Vagina (tissue), 2 donors: Measurements from ENCODE around the gene TOMM20.

Source experiments
- POLR2A ChIP-seq, 2 donors: fragments of 450-650 bp; IDR thresholded peaks; one replicate each; pipeline ENCODE4 v1.6.1; 2017; ENCODE audit warnings: antibody characterized with exemption in 2 of 2, mild to moderate bottlenecking in 2 of 2, moderate library complexity in 2 of 2
- POLR2AphosphoS5 ChIP-seq, 2 donors: sonication (generic); formaldehyde crosslinking; IDR thresholded peaks; one replicate each; pipeline ENCODE4 v1.9.0; 2017; ENCODE audit warnings: antibody characterized with exemption in 2 of 2, mild to moderate bottlenecking in 2 of 2, low read depth in 1 of 2; ENCODE audit not compliant: insufficient read depth in 1 of 2
- TF ChIP-seq, protein P1 (sequence below), 3 experiments: fragments of 450-650 bp in 2 of 3; fragments of 200-600 bp in 1 of 3; sonication (generic) in 1 of 3; IDR thresholded peaks; one replicate each; pipeline ENCODE4 v1.5.1; 2017 to 2019; ENCODE audit warnings: antibody characterized with exemption in 3 of 3, mild to moderate bottlenecking in 2 of 3, moderate library complexity in 2 of 3

GRCh38 chr1:235129774-235130570, 1.3 kb upstream of the TOMM20 start:
- TF ChIP-seq, protein P1, sequence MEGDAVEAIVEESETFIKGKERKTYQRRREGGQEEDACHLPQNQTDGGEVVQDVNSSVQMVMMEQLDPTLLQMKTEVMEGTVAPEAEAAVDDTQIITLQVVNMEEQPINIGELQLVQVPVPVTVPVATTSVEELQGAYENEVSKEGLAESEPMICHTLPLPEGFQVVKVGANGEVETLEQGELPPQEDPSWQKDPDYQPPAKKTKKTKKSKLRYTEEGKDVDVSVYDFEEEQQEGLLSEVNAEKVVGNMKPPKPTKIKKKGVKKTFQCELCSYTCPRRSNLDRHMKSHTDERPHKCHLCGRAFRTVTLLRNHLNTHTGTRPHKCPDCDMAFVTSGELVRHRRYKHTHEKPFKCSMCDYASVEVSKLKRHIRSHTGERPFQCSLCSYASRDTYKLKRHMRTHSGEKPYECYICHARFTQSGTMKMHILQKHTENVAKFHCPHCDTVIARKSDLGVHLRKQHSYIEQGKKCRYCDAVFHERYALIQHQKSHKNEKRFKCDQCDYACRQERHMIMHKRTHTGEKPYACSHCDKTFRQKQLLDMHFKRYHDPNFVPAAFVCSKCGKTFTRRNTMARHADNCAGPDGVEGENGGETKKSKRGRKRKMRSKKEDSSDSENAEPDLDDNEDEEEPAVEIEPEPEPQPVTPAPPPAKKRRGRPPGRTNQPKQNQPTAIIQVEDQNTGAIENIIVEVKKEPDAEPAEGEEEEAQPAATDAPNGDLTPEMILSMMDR (IDR thresholded peaks at IDR 0.05), result no peak
- TF ChIP-seq POLR2AphosphoS5 (IDR thresholded peaks at IDR 0.05; ENCODE audit: insufficient read depth in 1 of 2, low read depth in 1 of 2), result no peak
- TF ChIP-seq POLR2A (IDR thresholded peaks at IDR 0.05), result no peak
